Activated CD4-positive, alpha-beta T cell treated with anti-CD3 and anti-CD28 coated beads for 1 hour (primary cell): ENCODE results near the gene TBX18.

Experiments
- DNase-seq: peaks from one replicate; pipeline ENCODE4 v3.0.0-alpha.2; 2020

Gene TBX18

DNA sequence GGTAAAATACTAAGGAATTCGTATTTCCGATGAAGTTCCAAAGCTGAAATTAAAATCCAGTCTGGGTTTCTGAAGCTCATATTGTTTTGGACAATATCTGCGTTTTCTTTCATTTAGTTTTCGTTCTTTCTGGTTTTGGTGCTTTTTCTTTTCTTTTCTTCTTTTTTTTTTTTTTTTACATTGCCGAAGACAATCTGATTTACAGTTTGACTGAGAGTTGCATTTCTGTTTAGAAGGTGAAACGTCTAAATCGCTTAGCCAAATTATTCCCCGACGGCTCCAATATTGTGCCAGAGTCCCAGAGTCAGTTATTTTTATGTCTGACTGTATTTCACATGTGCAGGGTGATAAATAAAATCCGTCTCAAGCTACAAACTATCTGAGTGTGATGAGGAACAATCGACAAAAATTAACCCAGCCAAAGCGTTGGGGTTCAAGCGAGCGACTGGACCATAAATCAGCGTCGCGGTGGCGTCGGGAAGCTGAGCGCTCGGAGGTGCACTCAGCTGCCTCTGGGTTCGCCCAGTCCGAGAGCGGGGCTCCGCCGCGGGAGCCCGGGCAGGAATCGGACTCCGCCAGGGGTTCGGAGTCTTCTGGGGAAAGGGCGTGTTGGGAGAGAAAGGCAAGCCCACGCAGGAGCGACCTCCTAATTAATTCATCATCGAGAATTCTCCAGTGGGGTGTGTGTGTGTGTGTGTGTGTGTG lies 8.2 kb upstream of the TBX18 start:
- DNase-seq, result no peak

DNA sequence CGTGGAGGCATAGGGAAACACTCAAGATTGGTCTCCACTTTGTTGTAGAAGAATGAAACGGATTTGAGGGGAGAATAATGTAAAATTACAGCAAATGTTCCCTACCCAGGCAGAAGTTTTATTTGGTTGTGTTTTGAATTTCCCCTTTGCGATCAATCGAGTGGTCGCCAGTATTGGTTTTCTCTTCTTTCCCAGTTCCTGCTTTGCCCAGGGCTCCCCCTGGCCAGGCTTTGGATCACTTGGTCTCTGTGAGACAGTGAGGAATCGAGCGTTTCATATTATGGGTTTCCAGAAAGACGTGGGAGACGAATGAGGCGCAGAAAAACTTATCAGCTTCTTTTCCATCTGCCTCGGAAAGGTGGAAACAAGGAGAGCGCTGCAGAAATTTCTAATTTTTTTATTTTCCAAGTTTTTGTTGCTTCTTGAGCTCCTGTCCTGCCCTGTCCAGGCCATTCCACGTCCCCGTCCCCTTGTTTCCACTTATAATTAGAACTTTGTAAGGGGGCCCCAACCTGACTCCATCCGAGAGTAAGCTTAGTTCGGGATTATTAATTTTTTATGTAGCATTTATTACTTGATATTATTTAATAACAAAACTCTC lies 7.5 kb upstream of the TBX18 start:
- no peak for DNase-seq

DNA sequence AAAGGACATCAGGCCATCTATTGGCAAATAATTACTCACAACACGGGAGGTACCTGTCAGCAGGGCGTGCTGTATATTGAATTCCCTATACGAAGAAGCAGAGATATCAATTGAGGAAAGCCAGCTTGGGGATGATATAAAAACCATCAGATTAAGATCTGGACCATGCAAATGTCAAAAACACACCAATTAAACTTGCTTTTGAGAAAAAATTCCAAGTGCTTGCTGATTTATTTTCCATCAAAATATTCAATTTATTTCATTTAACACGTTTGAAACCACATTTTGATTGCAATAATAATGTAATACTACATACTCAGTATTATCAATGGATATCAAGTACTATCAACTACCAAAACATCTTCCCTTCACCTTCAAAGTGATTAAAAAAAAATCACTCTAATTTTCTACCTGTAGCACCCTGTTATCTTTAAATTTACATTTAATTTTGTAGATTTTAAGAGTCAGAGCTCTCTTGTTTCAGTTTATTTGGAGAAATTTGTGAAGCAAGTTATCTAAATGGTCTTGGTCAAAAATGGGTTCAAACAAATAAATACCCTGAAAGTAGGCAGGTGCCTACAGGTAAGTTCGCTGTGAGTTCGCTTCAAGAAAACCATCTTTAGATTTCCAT lies 6.8 kb upstream of the TBX18 start:
- DNase-seq, result no peak

DNA sequence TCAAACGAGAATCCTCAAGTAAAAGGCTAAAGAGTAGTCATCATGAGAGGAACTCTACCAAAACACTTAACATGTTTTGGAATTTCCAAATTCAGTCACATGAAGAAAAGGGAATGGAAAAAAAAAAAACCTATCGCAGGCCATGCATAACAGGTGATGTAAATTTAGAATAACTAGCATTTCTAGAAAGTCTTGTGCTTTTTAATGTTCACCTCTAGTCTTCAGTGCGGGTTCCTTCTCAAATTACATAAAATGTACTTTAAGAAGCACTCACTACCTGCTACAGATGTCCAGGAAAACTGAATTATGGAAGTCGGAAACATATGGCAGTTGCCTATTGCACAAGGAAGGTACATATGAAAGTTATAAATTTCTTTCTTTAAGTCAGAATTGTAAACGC lies 6.1 kb upstream of the TBX18 start:
- DNase-seq, result no peak

DNA sequence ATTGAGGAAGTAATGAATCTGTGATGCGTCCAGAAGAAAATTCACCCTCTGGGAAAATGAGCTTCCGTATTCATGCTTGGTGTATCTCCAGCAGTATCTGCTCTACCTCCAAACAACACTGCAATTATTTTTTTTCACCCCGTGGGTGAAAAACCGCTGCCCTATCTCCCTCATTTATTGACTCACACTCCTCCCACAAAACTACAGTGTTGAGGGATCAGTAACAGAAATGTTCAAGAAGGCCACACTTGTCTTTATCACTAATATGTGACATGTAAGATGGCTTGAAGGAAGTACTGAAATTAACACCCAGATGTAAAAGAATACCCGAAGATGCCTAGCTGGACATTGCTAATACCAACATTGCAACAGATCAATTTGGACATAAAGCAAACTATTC lies 4.9 kb upstream of the TBX18 start:
- no peak for DNase-seq

DNA sequence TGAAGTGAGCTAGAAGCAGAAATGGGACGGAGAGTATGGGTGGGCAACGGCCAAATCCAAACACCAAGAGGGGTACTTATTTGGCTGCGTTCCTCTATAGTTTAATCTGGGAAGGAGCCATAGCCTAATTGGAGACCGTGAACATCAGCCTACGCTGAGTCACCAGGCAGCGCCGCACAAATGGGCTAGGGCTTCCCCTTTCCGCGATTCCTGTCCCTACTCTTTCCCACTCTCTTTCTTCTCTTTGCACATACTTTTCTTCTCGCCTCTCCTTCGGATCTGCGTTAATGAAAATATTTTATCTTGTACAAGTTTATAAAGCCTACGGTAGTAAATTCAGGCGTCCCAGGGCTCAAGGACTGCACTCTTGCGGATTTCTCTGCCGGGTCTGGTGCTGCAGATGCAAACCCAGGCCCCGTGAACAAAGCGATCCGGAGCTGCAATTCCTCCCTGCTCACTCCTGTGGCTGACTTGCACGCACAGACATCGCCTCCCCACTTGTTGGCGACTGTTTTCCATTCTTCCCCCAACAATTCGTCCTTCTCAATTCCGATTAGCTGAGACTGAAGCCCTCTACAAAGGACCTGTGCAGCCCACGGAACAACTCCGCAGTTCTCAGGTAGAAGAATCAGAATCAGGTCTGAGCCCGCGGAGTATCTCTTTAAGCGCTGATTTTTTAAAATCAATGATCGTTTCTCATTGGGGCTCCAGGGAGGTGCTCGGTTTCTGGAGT lies 4.2 kb upstream of the TBX18 start:
- no peak for DNase-seq

DNA sequence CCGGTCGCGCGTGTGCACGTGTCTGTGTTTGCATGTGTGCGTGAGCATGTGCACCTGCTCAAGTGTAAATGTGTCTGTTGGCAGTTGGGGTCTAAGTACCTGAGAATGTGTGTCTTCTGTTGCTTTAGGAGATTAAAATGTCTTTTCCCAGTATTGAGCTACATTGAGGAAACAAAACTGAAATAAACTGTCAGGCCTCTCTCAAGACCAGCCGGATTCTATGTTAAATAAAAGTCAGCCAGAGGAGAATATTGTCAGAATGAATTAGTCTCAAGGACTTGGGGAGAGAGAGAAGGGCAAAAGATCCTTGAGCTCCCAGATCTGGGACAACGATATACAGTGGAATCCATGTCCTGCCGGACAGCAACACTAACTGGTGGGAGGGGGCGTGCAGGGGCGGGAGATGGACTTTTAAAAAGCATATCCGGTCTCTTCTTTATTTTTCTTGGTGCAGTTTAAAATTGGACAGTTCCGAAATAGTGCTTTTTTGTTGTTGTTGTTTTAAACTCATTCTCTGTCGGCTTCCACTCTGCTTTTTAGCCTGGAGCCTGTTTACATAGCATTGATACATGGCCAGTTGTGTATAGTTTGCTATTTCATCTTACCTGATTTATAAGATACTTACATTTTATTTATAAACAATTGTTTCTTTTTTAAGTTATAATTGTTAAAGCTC lies 3.3 kb upstream of the TBX18 start:
- DNase-seq, result no peak

DNA sequence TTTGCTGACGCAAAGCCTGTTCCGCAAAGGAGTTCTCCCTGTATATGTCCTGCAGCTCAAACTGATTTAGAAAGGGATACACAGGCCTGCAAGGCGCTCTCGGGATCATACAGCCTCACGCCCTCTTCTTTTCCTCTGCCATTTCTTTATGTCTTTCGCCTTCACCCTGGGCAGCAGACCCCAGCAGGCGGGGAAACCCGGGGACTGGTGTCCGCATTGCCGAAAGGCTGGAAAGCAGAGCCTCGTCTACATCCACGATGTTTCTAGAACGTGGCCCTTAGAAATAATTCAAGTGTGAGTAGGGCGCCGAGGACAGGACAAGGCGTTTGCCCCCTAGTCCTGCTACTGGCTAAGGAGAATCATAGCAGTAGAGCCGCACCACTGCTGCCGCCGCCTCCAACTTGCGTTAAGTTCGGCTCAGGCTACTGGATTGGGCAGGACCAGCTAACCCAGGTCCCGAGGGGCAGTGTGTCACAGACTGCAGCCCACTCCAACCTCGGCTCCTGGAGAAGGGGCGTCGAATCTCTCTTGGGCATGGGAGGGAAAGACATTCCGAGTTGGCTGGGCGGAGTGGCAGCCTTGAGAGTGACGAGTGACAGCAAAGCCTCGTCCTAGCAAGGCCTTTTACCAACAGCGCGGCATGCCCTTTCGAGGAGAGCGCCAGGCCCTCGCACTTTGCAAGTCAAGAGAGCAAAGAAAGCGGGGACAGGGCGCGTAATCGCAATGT lies 2.6 kb upstream of the TBX18 start:
- no peak for DNase-seq

DNA sequence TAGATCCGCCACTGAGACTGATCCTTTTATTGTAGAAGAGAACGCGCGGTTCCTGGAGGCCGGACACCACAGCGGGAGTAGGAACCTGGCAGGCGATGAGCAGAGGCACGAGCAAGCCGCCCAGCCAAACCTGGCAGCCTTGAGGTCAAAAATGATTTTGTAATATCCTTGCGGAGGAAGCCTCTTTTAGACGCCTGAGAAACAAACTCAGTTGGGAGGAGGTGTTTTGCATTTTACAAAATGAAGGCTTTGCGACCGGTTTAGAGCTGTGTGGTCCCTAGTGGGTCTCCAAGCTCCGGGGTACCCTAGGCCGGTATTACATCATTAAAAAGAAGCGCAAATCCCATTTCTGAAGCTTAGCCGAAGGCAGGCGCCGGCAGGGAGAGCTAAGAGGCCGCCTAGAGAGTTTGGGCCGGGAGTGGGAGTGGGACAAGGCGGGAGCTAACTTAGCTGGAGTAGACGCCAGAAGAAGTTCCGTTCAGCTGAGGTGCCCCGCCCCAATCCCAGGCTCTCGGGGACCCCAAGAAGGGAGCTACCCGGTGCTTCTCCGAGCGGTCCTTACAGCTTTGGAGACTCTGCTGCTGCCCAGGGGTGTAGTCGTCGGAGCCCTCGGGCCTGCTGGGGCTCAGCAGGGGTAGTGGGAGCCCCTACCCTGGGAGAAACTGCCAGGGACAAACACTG lies 1.9 kb upstream of the TBX18 start:
- DNase-seq, result no peak

DNA sequence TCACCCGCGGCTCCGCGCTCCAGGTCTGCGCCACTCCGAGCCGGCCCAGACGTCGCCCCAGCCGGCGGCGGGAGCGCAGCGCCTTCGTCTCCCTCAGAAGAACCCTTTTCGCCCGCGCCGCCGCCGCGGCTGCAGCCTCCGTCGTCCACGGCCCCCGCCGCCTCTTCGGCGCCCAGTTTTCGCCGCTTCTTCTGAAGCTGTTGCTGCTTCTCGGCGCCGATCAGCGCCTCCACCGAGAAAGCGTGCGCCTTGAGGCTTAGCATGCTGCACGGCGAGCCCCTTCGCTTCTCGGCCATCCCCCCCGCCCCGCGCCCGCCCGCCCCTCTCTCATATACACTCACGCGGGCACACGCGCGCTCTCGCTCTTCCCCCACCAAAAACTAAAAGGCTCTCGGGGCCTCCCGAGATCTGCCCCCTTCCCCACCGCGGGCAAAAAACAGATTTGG lies 489 bp downstream of the TBX18 start:
- DNase-seq, result no peak

DNA sequence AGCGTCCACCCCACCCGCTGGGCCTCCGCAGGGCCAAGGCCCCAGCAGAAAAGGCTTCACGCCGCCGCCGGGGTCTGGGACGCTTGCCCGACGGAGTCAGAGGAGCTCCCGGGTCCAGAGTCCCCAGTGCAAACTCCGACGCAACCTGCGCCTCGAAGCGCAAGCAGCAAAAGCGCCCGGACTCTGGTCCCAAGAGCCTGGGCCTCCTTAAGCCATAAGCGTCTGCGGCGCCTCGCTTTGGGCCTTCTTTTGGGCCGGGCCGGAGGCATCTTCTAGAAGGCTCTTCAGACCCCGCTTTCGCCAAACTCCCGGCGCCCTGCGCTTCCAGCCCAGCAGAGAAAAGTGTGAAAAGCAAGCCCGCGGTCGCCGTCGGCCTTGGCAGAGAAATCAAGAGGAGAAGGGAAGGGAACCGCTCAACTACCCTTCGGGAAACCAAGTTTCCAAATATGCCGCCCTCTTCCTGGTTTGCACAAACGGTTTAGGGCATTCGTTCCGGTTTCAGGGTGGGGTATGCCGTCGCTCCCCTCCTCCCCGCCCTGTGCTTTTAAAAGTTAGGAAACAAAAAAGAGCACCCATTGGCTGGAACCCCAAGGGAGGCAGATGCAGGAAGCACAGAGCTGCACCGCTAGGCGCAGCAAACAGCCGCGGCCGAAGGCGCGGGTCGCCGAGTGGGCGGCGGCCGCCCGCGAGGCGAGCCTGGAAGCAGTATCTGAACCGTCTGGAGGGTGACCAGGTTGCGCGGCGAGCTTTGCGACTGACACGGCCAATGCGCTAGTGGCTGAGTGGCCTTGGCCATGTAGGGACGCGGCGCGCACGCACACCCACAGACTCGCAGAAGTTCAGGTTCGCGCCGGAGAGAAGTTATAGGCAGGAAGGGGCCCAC lies 1.2 kb downstream of the TBX18 start:
- no peak for DNase-seq

DNA sequence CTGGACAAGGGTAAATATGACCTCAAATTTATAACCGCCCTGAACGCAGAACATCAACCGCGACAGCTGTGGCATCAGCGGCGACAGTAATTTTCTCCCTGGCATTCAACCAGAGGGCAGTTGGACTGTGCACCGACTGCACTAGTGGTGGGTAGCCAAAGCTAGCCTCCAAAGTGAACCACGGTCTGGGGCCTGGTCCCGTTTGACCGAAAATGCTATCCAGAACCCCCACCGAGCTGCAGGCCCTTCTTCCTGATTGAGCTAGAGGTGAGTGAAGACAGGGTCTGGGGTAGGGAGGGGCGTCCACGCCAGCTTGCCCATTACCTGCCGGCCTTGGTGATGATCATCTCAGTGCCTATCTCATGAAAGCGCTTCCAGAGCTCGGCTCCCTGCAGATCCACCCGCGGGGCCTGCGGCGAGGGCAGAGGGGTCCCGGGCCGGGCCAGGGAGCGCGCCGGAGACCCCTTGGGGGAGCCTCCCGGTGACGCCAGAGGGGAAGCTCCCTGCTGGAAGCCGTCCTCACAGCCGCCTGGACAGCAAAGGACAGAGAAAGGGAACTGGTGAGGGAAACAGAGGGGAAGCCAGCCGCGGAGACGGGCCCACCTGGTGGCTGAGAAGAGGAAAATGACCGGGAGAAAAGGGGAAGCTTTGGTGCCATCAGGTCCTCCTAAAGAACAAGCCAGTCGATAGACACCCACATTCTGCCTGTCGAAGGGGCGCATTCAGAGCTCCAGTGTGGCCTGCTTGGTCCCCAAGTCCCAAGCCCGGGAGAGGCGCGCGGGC lies 2.0 kb downstream of the TBX18 start:
- no peak for DNase-seq

DNA sequence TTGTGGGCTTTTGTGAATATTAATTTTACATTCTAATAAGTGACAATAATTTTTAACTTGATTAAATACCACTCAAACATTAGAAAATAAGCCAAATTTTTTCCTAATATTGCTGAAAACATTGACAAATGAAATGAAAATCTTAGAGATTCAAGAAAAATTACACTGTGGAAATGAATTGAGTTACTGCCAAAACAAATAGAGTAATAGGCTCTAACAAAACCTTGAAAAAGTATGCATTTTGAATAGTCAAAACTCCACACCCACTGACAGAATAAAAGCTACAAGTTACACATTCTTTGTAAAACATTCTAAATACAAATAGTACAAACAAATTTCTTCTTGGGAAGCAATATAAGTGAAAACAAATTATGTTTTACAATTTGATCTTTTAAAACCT lies 5.9 kb downstream of the TBX18 start:
- DNase-seq, result no peak

DNA sequence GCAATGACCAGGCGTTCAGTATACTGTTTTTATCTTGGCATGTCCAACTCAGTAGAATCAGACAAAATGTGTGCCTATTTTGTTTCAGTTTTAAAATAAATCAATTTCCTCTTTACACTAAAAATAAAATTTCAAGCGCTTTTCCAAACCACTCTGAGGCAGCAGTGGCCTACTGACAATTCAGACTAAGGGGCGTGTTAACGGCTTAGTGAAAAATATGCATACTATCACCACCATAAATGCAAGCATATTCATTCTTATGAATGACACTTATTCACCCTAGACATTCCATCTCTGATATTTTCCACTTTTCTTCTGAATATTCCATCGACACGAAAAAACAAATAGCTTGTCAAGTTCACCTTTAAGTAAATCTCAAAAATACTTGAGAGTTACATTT lies 7.5 kb downstream of the TBX18 start:
- DNase-seq, result no peak

DNA sequence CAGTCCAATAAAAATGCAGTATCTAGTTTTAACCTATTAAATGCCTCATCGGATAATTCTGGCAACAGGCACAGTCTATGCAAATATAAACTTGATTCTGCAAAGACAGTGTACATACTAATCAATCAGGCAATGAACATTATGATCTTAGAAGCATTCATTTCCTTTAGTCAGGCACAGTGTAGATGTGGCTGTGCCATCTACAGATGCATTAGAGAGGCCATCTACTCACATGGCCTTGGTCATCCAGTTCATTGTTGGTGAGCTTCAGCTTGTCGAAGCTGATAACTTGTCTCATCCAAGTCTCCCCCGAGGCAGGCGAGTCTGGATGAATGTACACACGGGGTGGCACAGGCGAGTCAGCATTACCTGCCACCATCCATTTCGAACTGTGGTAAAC lies 7.9 kb downstream of the TBX18 start:
- DNase-seq, result no peak

DNA sequence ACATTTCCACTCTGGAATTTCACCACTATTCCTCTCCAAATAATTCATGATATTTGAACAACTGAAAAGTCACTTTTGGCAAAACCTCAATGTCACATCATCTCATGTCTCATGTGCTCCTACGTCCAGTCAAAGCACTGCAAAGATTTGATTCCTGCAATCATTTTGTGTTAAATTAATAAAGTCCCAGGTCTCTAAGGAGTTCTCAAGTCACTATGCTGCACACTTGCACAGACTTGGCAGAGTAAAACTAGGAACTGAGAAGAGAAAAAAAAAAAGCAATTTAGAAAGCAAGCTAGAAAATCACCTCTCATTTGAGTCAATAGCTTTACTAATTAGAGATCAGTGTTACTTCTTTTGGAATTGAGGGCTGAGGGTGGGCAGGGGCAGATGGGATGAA lies 11.2 kb downstream of the TBX18 start:
- no peak for DNase-seq

DNA sequence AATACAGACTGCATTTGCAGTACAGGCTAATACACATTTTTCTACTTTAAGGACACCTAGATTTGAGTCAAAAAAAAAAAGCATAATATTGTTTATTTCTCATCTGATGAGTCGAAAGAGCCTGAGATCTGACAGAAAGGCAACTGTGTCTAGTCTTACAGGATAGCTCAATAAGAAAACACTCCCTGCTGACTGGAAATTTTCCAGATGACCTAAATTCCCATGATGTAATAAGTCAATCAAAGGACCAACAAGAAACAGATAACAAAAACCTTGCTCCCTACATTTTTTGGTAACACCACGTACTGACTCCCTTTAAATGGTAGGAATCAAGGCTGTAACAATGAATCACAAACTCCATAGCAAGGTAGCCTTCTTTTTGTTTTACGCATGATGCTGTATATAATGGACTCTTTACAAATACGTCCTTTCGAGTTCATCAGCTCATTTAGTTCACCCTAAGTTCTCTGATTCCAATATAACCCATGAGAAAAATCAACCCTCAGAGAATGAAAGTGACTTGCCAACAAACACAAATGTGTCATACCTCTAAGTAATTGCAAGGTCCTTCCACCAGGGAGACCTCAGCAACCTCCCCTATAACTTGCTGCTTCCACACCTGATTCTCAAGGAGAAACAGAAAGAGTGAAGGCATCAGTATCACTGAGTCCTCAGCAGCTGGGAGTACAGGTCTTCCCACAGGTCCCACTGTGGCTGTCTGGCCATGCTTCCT lies 12.1 kb downstream of the TBX18 start:
- DNase-seq, result no peak

DNA sequence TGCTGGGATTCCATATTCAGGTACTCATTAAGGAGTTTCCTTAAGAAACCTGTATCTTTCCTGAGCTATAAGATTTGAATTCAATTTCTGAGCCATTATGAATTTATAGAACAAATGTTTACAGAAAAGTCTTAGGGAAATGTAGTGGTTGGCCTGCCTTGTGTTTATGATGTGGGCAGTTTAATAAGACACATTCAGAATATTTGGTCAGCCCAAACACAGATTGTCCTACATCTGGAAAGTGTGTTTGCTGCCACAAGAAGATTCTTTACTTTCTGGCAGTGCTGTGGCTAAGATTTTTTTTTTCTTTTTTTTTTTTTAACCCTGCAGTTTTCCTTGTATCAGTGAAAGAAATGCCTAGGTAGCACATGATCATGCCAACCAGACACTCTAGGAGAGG lies 15.2 kb downstream of the TBX18 start:
- no peak for DNase-seq

DNA sequence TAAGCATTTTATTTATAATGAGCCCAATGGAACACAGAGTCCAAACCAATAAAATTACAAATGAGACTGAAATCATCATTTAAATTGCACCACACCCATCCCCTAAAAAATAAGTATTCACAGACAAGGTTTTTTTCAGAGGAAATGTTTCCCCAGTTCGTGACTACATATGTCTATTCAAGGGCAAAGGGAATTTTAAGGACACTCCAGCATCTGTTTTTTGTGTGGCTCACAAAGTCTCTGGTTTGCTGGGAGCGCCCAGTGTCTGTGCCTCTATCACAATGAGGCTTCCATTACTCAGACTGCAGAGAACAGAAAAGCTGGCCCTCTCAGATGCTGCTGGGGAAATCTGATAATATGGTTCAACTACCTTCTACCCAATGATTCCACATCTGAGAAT lies 16.0 kb downstream of the TBX18 start:
- no peak for DNase-seq
